Uterus (tissue), 2 donors: ENCODE measurements around the gene LMTK2.

Source experiments
- POLR2A ChIP-seq, 2 donors: fragments of 450-650 bp; IDR thresholded peaks; one replicate each; pipeline ENCODE4 v1.6.1; 2016; ENCODE audit warnings: antibody characterized with exemption in 2 of 2, mild to moderate bottlenecking in 1 of 2, moderate library complexity in 1 of 2
- TF ChIP-seq, protein P1 (sequence below), 4 experiments: fragments of 200-600 bp in 2 of 4; fragments of 450-650 bp in 2 of 4; sonication (generic) in 2 of 4; IDR thresholded peaks; one replicate each; pipeline ENCODE4 v1.5.1; 2016 to 2019; ENCODE audit warnings: antibody characterized with exemption in 4 of 4, mild to moderate bottlenecking in 2 of 4, moderate library complexity in 1 of 4

DNA sequence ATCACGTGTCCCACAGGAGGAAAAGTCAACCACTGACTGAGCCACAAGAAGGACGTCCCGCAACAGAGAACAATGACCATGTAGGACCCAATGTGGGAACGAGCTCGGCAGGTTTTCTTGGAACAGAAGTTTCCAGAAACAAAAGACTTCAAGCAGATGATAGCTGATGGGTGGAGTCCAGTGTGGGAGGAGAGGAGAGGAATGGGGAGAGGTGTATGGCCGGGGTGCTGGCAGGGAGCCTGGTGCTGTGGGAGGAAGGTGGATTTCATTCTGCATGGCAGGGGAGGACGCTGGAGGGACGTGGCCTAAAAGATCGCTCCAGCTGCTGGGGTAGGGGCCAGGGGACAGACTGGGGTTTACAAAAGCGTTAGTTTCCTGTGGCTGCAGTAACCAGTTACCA is 48.5 kb upstream of the LMTK2 start:
- TF ChIP-seq, protein P1, sequence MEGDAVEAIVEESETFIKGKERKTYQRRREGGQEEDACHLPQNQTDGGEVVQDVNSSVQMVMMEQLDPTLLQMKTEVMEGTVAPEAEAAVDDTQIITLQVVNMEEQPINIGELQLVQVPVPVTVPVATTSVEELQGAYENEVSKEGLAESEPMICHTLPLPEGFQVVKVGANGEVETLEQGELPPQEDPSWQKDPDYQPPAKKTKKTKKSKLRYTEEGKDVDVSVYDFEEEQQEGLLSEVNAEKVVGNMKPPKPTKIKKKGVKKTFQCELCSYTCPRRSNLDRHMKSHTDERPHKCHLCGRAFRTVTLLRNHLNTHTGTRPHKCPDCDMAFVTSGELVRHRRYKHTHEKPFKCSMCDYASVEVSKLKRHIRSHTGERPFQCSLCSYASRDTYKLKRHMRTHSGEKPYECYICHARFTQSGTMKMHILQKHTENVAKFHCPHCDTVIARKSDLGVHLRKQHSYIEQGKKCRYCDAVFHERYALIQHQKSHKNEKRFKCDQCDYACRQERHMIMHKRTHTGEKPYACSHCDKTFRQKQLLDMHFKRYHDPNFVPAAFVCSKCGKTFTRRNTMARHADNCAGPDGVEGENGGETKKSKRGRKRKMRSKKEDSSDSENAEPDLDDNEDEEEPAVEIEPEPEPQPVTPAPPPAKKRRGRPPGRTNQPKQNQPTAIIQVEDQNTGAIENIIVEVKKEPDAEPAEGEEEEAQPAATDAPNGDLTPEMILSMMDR (IDR thresholded peaks at IDR 0.05) = no peak
- no peak for TF ChIP-seq POLR2A (IDR thresholded peaks at IDR 0.05)
